Left hindlimb (tissue), 1 donor: ENCODE measurements around the gene TBC1D1.
"Not testable (repeated sequence)": the region's sequence is repeated elsewhere in the genome, so short reads cannot be mapped to it uniquely, and the experiment has no call there.

Experiments
- DNase-seq: peaks from one replicate; pipeline ENCODE4 v3.0.0-alpha.2; 2018

The TBC1D1 gene

DNA sequence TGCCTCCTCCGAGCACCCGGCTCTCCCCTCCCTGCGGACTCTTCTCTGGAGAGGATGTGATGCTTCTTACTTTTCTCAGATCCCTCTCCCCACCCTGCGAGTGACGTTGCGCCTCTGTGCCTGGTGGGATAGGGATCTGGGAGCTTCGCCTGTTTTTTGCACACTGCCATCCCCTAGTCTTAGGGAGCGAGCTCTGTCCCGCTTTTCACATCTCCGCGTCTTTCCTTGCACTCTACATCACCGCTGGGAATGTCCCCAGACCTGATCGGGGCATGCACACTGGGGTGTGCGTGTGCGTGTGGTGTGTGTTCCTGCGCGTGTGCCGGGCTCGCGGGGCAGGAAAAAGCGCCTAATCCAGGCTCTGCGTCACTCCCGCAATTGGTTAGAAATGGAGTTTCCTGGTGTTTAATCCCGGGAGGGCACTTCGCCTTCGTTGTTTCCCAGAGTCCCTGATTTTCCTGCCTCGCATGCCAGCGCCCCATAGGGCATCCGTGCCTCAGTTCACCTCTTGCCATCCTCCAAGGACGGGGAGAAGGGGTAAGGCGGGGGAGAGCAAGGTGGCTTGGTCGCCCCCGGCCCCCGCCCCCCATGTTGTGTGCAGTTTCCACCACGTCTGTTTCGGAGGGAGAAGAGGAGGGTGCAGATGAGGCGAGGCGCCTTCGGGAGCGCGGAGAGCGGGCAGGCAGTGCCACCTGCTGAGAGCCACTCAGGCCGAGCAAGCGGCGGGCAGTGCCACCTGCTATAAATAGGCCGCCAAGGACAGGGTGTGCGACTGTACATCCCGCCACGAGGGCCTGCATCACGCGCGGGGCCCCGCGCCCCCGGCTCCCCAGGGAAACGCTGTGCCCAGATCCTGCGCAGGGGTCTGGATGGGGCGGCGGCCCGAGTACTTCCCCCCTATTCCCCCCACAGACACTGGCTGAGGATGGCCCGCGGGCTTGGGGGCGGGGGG is 759 bp upstream of the TBC1D1 start:
- DNase-seq, result peak; percentile 47

DNA sequence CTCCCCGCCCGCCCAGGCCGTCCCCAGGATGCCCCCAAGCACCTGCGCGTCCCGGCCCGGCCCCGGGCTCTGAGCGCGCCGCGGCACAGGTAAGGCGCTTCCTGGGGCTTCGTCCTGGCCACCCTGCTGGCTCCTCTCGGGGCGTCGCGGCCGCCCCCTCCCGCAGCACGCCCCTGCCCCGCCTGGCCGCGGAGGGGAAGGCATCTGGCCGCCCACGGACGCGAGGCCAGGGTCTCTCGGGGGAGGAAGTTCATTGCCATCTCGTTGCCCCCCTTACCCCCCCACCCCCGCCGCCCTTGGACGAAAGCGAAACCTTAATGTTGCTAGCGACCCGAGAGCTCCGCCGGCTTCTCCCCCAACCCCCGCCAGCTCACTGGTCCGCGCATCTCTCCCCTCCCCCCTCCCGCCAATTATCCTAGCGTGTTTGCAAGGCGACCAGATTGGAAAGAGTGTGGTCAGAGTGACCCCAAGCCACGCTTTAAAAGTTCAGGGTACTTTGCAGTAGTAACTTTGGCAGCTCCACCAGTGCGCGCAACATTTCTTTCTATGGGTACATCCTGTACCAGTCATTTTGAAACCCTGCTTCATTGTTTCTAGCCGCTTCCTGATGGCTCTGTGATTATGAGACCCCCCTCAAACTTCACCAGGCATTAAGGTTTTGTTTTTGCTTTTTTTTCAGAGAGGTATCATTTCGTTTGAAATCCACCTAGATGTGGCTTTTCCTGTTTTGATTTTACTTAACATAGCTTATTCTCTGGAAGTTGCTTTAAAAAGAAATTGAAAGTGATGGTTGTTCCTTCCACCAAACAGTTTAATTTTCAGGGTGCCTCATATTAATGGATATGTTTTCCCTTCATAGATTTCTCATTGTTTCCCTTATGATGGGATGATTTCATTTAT is 626 bp downstream of the TBC1D1 start:
- peak; percentile 45 for DNase-seq

DNA sequence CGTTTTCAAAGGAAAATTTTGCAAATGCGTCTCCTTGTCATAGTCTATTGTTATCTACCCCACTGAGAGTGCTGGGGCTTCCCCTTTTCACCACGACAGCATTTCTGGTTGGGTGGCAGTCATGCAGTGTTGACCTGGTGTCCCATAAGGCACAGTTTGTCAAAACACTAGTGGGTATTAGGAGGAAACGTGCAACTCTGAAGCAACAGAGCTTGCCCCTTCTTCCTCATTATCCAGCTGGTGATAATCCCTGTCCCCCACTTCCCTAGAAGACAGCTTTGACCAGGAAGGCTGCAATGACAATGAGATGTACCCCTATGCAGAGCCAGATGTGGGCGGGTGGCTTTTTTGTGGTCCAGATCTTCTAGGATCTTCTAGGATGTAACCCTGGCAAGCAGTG is 1.8 kb downstream of the TBC1D1 start:
- no peak for DNase-seq

DNA sequence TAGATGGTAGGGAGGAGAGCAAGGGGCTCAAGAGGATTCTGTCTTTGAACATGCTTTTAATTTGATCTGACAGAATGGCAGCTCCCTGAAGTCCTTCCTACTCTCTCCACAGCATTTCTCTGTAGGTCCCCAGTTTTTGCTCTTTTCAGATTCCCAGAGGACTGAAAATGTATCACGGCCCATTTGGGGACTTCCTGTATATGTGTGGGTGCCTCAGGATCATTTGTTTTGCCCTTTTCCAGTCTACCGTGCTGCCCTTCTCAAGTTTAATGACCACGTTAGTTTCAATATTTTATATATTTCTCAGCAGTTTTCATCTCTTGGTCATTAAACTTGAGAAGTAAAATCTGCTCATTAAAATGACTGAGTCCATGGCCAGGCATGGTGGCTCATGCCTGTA is 2.3 kb downstream of the TBC1D1 start:
- DNase-seq, result no peak

DNA sequence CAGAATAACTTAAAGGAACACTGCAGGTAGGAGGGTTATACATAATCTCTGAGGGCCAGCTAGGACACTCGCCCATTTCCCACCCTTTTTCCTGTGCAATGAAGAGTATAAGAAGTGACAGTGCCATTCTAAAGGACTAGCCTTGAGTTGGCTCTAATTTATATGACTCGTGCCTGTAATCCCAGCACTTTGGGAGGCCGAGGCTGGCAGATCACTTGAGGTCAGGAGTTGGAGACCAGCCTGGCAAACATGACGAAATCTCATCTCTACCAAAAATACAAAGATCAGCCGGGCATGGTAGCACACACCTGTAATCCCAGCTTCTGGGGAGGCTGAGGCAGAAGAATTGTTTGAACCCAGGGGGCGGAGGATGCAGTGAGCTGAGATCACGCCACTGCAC is 4.4 kb downstream of the TBC1D1 start:
- DNase-seq, result no peak

DNA sequence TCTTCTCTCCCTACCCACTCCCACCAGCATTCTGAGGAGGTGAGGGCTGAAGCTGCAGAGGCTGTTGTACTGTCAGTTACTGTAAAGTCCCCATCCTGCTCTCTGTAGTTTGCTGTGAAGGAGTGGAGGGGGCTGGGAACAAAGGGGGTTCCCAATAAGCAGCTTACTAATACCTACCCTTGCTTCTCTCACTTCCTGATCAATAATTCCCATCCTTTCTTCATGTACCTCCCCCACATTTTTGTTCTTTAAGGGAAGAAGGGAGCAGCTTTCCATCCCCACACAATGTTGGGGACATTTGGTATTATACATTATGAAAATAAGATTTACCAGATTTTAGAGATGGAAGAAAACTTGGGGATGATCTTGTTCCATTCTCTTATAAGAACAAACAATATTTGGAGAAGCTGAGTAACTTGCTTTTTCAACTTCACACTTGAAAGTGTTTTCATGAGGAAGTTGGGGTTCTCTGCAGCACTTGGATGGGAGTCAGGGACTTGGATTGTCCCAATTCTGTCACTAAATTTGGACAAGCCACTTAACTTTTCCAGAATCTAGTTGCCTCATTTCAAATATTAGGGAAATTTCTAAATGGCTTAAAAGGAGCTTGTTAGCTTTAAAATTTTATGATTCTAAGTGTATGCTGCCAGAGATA is 5.4 kb downstream of the TBC1D1 start:
- DNase-seq, result no peak

DNA sequence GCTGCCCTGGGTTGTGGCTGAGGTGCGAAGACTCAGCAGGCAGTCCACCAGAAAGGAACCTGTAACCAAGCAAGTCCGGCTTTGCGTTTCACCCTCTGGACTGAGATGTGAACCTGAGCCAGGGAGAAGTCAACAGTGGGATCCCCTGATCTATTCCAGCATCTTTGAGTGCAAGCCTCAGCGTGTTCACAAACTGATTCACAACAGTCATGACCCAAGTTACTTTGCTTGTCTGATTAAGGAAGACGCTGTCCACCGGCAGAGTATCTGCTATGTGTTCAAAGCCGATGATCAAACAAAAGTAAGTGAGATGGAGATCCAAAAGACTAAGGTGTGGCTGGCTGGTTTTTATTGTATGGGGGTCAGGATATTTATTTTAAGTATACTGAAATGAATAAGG is 11.3 kb downstream of the TBC1D1 start:
- DNase-seq, result no peak

DNA sequence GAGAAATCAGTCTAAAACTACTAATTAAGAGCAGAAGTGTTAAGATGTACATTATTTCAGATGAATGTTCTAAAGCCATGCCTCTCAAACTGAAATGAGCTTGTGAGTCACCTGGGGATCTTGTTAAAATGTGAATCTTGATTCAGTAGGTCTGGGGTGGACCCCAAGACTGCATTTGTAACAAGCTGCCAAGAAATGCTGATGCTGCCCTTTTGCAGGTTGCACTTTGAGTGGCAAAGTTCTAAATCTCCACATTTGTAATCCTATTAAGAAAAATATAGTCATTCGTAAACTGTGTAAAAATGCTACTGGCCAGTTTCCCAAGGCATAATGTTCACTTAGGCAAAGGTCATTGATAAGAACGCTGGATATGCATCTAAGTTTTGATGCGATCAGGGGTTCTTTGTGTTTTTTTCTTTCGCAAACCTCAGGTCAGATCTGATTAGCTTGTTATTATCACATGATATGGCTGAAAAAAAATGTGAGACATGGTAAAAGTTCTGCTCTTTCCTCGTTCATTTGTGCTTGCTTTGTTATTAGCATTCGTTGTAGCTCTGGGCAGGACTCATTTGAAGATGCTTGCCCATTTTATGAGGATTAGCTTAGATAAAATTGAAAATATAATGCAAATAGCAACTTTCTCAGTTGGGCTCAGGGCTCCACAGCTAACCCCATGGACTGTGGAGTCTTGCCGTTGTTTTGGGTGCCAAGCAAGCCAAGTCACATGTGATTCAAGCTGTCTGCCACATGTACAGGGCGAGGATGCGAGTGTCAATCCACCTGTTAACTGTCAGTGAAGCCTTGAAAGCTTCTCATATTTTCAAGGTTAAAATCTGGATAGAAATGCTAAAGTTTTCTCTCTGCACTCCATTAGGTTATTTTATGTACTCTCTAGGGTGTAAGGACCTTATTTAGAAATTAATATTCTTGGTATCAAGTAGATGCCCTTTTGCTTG is 12.1 kb downstream of the TBC1D1 start:
- DNase-seq, result no peak

DNA sequence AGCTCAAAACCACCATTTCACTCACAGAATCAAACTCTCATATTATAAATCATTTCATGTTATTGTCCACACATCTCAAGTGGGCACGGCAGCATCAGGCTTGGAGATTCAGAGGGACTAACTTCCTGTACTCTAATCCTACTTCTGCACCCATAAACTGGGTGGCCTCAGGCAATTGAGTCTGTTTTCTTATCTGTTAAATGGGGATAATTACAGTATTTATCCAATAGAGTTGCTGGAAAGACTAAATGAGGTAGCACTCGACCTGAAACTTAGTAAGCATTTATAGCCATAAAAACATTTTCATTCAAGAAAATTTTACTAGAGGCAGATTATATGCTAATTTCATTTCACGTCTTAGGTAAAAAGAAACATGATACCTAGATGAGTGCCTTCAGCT is 13.0 kb downstream of the TBC1D1 start:
- DNase-seq, result no peak

DNA sequence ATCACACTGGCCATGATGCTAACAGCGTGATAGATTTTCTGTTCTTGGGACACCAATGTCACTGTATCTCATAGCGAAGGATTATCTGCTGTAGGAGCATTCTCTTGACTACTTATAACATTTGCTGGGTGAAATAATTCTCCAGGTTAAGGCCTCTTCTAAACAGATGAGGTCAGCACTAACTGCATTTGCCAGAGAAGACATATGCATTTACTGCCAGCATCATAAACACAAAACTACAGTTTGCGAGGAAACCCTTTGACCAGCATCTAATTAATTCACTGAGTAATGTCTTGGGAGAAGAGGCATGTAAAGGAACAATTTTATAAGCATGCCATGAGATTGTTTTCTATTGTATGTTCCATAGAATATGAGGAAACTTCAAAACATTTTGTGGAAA is 13.9 kb downstream of the TBC1D1 start:
- no peak for DNase-seq

DNA sequence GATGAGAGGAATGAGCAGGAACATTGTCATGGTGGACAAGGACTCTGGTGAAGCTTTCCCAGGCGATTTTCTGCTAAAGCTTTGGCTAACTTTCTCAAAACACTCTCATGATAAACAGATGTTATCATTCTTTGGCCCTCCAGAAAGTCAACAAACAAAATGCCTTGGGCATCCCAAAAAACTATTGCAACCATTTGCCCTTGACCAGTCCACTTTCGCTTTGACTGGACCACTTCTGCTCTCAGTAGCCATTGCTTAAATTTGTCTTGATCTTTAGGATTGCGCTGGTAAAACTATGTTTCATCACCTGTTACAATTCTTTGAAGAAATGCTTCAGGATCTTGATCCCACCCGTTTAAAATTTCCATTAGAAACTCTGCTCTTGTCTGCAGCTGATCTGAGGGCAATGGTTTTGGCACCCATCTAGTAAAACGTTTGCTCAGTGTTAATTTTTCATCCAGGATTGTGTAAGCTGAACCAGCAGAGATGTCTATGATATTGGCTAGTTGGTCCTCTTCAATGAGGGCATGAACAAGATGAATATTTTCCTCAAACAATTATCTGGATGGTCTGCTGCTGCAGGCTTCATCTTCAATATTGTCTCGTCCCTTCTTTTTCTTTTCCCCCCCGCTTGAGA is 14.8 kb downstream of the TBC1D1 start:
- DNase-seq, result no peak

DNA sequence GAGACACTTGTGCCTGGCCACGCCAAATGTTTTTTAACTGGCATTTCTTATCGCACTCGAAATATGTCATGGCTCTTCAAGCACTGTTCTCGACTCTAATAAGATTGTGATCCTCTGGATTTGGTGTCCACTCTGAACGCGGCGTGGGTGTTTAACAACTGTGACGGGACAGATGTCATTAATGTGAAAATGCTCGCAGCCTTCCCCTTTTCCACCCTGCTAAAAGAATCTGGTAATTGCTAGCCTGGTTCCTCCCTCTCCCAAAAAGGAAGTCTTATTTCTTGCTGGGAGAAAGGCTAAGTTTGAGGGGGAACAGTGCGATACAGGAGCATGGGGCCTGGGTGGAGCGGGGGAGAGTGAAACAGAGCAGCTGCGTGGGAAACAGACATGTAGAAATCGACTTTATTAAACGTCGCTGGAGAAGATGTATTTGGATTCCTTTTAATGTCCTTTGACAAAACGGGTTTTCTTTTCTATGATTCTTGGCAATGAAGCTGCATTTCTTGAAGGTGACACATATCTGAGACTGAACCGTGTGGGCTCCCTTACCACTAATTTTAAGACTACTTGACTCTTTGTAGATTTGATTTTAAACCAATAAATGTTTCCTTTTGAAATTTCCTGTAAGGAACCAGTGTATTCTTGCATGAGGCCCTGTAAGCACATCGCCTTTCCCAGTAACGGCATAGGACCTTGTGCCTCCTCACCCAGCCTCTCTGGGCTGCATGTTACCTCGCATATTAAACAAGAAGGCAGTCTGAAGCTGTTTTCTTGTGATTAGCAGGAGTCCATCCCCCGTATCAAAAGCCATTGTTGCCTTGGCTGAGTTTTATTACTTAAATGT is 17.8 kb downstream of the TBC1D1 start:
- no peak for DNase-seq

DNA sequence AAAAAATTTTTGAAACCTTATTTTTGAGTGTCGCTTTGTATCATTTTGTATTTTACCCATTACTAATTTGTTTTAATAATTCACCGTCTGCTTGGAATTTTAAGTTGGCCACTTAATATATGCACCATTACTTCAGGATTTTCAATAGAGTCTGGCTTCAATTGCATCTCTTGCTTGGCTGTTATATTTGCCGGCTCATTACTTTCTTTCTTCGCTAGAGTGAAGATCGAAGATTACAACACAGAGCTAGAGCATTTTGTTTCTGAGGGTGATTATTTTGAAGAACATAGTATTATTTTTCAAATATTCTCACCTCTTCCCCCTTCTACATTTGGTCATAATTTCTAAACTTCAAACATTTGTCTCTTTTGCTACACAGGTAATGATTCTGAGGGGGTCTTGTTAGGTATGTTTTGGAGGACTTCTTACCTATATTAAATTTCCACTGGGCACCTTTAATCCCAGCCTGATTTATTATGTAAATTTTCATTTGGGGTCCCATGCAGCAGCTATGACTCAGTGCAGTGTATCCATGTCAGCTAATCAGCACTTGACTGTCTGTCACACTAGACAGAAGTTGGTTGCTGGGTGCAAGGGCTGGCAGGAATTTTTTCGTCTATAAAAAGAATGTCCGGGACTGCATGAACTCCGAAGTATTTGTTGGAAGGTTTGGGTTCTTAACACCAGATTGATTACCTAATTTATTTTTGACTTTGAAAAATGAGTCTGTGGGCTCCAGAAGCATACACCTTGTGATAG is 18.6 kb downstream of the TBC1D1 start:
- DNase-seq, result no peak

DNA sequence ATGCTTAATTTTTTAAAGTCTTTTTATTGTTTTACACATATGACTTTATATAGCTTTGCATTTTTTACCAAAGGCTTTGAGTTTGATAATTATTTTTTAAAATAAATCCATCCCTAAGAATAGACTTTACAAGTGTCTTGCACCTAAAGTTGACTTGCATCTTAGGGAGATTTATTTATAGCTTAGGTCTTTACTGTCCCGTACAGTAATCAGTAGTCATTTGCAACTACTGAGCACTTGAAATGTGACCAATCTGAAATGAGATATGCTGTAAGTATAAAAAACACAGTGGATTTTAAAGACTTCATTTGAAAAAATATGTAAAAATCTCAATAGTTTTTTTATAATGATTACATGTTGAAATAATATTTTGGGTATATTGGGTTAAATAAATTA is 19.2 kb downstream of the TBC1D1 start:
- no peak for DNase-seq

DNA sequence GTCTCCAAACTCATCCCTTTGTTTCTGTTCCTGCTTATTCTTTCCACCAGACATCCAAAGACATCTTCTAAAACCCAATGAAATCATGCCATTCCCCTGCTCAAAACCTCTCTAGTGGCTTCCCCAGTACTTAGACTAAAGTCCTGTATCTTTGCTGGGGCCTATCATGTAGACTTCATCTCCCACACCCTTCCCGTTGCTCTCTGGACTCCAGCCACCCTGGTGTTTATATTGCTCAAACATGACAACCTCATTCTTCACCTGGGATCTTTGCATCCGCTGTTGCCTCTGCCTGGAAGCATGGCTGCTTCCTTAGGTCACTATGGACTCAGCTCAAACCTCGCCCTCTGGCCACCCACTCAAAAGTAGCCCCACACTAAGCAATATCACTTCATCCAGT is 23.7 kb downstream of the TBC1D1 start:
- DNase-seq, result no peak

DNA sequence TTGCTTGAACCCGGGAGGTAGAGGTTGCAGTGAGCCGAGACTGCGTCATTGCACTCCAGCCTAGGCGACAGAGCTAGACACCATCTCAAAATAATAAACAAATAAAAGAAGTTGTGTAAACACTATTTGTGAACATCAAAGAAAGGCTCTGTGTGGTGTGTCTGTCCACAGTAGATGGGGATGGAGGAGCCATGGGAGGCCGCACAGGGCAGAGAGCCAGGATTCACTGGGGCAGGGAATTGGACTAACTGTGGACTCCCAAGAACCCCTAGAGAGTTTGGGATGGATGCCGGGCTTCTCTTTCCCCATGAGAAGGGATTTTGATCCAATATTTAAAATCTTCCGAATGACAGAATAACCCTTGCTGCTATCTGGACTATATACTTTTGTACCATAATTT is 26.5 kb downstream of the TBC1D1 start:
- DNase-seq, result no peak

DNA sequence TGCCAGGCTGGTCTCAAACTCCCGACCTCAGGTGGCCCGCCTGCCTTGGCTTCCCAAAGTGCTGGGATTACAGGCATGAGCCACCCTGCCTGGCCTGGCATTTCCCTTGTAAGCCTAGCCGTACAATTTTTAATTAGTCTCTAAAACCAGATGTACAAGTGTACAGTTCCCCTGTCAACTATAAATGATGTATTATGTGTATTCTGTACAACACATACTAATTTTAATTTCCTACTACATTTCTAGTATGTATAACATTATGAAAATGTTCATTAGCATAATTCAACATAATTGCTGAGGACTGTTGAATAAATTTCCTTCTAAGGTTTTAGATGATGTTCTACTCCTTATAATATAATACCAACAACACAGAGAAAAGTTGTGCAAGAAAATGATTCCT is 27.8 kb downstream of the TBC1D1 start:
- DNase-seq, result no peak

DNA sequence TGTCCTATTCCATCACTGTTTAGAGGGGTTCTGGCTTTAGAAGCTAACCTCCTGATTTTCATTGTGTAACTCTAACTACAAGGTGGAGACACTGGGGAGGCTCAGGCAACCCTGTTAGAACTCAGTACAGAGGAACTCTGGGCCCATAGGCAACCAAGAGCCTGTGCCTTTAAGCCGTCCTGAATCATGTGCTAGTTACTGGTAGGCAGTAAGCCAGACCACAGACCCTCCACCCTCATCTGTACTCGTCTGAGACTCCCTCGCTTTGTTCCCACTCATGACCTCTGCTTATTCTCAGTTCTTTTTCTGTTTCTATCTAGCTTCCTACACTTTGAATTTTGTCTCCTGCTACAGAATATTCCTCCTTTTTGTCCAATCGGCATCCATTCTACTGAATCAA is 31.4 kb downstream of the TBC1D1 start:
- no peak for DNase-seq

DNA sequence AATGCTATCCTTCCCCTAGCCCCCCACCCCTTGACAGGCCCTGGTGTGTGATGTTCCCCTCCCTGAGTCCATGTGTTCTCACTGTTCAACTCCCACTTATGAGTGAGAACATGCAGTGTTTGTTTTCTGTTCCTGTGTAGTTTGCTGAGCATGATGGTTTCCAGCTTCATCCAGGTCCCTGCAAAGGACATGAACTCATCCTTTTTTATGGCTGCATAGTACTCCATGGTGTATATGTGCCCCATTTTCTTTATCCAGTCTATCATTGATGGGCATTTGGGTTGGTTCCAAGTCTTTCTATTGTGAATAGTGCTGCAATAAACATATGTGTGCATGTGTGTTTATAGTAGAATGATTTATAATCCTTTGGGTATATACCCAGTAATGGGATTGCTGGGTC is 32.2 kb downstream of the TBC1D1 start:
- not testable (repeated sequence) for DNase-seq

DNA sequence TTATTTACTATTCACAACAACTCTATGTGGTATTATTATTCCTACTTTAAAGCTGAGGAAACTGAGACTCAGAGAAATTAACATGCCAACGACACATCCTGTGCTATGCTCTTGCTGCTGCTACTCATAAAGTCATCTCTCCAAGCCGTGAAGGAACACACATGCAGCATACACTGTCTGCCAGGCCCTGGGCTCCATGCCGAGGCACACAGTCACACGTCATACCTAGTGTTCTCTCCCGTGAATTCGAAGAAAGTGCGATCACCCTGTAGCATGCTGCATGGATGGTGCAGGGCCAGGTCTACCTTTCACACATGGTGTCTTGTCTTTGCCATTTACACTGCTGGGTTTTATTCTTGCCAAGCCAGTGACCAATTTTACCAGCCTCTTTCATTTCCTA is 34.1 kb downstream of the TBC1D1 start:
- DNase-seq, result no peak
